NCI-H2081 (cell line): Measurements from ENCODE around the gene ACTN4.

Experiments used
- DNase-seq, 2 experiments: peaks; one replicate each; lab custom pipeline; 2025; lab: John Stamatoyannopoulos, UW

ACTN4 gene

GRCh38 chr19:38723990-38724854 lies 76.8 kb downstream of the ACTN4 start:
- DNase-seq = no peak

- no peak for DNase-seq
Observed at GRCh38 chr19:38725469-38726283, 78.2 kb downstream of the ACTN4 start.

- no peak for DNase-seq
Observed at GRCh38 chr19:38726284-38726673, 78.8 kb downstream of the ACTN4 start.

GRCh38 chr19:38726761-38727301 lies 79.4 kb downstream of the ACTN4 start:
- DNase-seq = no peak

- no peak for DNase-seq
Observed at GRCh38 chr19:38727306-38727867, 79.9 kb downstream of the ACTN4 start.

GRCh38 chr19:38727868-38728660 lies 80.6 kb downstream of the ACTN4 start:
- no peak for DNase-seq

- DNase-seq = no peak
Observed at GRCh38 chr19:38728752-38729541, 81.5 kb downstream of the ACTN4 start.

GRCh38 chr19:38729653-38730469 lies 82.4 kb downstream of the ACTN4 start:
- peak; percentile 31 to 47 for DNase-seq

GRCh38 chr19:38730470-38730730 lies 83.0 kb downstream of the ACTN4 start:
- no peak for DNase-seq

- DNase-seq = no peak
Observed at GRCh38 chr19:38730731-38731589, 83.5 kb downstream of the ACTN4 start.

GRCh38 chr19:38731654-38732301 lies 84.3 kb downstream of the ACTN4 start:
- DNase-seq = peak in 1 of 2 experiments; percentile 19

GRCh38 chr19:38733241-38733492 lies 85.7 kb downstream of the ACTN4 start:
- DNase-seq = no peak

- no peak for DNase-seq
Observed at GRCh38 chr19:38733493-38734175, 86.2 kb downstream of the ACTN4 start.

GRCh38 chr19:38734176-38734425 lies 86.7 kb downstream of the ACTN4 start:
- no peak for DNase-seq

- DNase-seq = no peak
Observed at GRCh38 chr19:38734426-38735256, 87.2 kb downstream of the ACTN4 start.

GRCh38 chr19:38735257-38735686 lies 87.8 kb downstream of the ACTN4 start:
- peak in 1 of 2 experiments; percentile 30 for DNase-seq

- peak in 1 of 2 experiments; percentile 10 for DNase-seq
Observed at GRCh38 chr19:38736036-38736412, 88.6 kb downstream of the ACTN4 start.
